ENCODE measurements around the gene SLC4A4.

Gene SLC4A4

DNA sequence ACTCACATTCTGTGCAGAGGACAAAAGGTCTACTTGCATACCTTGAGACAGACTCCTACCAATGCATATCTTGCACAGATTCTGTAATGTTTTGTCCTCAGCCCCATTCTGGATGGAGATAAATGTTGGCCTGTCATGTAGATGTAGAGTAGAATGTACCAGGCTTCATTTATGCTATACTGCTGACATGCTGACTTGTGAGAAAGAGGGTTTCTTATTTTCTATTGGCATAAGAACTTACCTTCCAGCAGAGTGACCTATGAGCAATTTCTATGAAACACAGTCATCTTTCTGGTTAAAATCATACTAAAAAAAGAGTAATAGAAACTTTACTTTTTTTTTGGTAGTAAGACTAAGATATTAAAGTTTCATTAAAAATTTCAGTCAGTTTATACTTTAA is 17.2 kb downstream of the SLC4A4 start:
- TF ChIP-seq, protein P1, sequence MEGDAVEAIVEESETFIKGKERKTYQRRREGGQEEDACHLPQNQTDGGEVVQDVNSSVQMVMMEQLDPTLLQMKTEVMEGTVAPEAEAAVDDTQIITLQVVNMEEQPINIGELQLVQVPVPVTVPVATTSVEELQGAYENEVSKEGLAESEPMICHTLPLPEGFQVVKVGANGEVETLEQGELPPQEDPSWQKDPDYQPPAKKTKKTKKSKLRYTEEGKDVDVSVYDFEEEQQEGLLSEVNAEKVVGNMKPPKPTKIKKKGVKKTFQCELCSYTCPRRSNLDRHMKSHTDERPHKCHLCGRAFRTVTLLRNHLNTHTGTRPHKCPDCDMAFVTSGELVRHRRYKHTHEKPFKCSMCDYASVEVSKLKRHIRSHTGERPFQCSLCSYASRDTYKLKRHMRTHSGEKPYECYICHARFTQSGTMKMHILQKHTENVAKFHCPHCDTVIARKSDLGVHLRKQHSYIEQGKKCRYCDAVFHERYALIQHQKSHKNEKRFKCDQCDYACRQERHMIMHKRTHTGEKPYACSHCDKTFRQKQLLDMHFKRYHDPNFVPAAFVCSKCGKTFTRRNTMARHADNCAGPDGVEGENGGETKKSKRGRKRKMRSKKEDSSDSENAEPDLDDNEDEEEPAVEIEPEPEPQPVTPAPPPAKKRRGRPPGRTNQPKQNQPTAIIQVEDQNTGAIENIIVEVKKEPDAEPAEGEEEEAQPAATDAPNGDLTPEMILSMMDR (IDR thresholded peaks at IDR 0.05; ENCODE audit: low read depth, low read length, missing control alignments), result no peak
- no peak overlapping the region for H3K4me3 ChIP-seq (ENCODE audit: low read depth, low read length)
- no peak for DNase-seq (ENCODE audit: low read depth)

DNA sequence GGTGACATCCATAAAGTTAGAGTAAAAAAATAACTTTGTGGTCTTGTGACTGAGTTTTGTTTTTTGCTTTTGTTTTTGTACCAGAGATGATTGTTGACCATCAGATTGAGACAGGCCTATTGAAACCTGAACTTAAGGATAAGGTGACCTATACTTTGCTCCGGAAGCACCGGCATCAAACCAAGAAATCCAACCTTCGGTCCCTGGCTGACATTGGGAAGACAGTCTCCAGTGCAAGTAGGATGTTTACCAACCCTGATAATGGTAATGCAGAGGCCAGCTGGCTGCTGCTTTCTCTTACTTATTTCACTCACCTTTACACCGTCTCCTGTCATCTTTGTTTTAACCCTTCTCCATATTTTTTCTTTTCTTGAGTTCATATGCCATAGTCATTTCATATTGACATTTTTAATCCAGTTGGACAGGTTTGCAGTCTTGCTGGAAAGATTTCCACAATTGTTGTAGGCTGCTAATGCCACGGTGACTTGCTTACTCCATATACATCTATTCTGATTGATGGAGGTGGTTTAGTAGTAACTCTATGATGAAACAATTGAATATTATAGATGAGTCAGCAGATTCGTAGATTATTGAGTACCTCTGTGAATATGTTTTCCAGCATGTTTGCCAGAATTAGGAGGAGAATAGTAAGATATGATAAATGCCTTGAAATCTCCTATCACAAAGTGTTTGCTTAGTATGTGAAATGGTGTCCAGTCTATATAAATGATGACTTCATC is 18.3 kb downstream of the SLC4A4 start:
- TF ChIP-seq, protein P1 (IDR thresholded peaks at IDR 0.05; ENCODE audit: low read depth, low read length, missing control alignments), result no peak
- DNase-seq (ENCODE audit: low read depth), result no peak
- H3K4me3 ChIP-seq (ENCODE audit: low read depth, low read length), result no peak overlapping the region

DNA sequence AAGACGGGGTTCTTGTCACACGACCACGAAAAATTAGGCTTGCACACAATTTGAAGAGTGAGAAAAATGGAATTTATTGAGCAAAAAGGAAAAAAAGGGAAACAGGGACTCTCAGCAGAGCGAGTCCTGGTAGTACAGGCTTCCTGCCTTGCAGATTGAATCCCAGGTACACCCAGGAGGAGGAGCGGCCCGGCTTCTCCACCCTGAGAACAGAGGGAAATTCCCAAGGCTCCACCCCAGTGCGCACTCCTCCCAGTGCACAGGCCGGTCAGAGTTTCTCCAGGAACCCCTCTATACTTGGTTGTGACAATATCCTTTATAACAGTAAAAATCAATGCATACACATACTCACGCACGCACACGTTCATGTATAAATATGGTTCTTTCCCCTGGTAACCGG is 22.0 kb downstream of the SLC4A4 start:
- no peak for DNase-seq (ENCODE audit: low read depth)
- H3K4me3 ChIP-seq (ENCODE audit: low read depth, low read length), result no peak overlapping the region
- TF ChIP-seq, protein P1 (IDR thresholded peaks at IDR 0.05; ENCODE audit: low read depth, low read length, missing control alignments), result no peak

DNA sequence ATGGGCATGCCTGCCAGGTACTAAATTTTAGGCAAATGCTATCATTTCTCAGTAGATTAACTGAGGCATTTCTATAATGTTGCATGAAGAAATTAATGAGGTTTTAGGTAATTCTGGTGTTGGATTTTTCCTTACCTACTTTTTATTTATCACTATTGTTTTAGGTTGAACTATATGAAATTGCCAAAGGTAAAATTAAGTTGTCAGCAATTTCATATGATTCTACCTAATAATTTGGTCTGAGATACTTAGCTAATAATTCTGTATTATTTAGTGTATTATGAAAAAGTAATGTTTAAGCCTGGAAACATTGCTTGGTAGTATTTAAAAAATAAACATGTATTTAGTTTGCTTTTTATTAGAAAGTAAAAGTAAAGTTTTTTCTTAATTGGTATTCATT is 22.7 kb downstream of the SLC4A4 start:
- TF ChIP-seq, protein P1 (IDR thresholded peaks at IDR 0.05; ENCODE audit: low read depth, low read length, missing control alignments), result no peak
- H3K4me3 ChIP-seq (ENCODE audit: low read depth, low read length), result no peak overlapping the region

DNA sequence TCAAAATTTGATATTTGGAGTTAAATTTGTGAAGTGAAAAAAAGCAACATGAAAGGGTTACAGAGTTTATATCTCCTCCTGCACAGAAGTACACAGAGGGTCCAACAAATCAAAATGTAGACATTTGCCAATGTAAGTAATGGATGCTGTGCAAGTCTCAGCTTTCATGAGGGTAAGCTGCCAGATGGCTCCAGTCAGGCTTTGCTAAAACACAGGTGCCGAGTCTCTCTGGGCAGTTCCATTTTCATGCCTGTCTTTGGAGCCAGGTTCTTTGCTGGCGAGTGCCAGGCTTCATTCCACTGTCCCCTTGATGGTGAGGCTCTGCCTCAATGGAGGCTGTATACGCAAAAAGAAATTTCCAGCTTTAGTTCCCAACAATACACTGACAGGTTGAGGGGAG is 27.9 kb downstream of the SLC4A4 start:
- DNase-seq (ENCODE audit: low read depth), result no peak
- TF ChIP-seq, protein P1 (IDR thresholded peaks at IDR 0.05; ENCODE audit: low read depth, low read length, missing control alignments), result no peak
- no peak overlapping the region for H3K4me3 ChIP-seq (ENCODE audit: low read depth, low read length)

More for the DNA sequence above, 22.7 kb downstream of the SLC4A4 start:
- DNase-seq (ENCODE audit: low read depth), result no peak

DNA sequence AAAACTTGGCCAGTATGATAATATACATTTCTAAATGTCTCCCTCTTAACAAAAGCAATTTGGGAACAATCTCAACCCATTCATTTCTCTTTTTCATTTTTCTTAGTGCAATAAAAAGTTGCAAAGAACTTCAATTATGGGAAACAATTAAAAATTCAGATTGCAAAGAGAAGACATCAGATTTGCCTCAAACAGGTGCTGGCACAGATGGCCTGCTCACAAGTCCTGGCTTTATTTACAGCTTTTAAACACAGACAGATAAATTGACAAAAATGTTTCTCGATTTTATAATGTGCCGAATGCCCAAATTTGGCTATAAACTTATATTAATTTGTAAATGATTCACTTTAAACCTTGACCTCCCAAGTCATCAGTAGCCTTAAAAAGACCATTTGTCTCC is 28.7 kb downstream of the SLC4A4 start:
- DNase-seq (ENCODE audit: low read depth), result no peak
- no peak overlapping the region for H3K4me3 ChIP-seq (ENCODE audit: low read depth, low read length)
- TF ChIP-seq, protein P1 (IDR thresholded peaks at IDR 0.05; ENCODE audit: low read depth, low read length, missing control alignments), result no peak

DNA sequence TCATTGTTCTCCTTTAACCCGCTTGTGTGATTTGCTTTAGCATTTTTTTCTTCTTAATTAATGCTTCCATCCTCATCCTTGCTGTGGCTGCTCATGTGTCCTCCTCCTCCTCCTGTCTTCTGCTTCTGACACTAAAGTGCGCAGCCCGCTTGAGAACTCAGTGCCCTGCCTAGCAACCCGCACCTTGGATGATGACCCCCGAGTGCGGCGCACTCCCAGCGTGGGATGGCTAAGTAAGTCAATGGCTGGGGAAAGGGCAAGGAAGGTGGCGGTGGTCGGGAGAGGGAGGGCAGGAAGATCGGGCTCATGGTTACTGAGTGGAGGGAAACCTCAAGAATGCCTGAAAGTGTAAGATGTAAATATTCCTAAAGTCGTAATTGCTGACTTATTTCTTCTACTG is 30.1 kb downstream of the SLC4A4 start:
- TF ChIP-seq, protein P1 (IDR thresholded peaks at IDR 0.05; ENCODE audit: low read depth, low read length, missing control alignments), result no peak
- no peak for DNase-seq (ENCODE audit: low read depth)
- H3K4me3 ChIP-seq (ENCODE audit: low read depth, low read length), result no peak overlapping the region
